ENCODE results near the gene CHIA. TPM values are rescaled to one million over a fixed set of nuclear protein-coding genes. Genes with fewer than 3 reads are reported as not detected.

The CHIA gene
- total RNA-seq, 4 donors from 2014 or later = not detected

DNA sequence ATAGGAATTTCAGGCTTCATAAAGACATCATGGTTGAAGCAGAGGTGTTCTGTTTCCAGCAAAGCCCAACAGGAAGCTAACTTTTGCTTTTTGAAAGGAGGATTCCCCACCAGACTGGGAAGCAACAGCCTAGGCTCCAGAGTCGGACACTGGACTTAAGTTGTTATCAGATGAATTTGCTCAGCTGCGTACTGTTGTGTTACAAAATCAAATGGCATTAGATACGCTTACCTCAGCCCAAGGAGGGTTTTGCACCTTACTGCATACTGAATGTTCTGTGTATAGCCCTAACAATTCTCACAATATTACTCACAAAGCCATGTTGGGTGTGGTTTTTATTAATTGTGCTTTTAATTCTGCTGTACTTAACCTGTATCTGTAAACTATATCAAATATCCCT, 547 bp upstream of the CHIA start:
- TF ChIP-seq, protein P1, sequence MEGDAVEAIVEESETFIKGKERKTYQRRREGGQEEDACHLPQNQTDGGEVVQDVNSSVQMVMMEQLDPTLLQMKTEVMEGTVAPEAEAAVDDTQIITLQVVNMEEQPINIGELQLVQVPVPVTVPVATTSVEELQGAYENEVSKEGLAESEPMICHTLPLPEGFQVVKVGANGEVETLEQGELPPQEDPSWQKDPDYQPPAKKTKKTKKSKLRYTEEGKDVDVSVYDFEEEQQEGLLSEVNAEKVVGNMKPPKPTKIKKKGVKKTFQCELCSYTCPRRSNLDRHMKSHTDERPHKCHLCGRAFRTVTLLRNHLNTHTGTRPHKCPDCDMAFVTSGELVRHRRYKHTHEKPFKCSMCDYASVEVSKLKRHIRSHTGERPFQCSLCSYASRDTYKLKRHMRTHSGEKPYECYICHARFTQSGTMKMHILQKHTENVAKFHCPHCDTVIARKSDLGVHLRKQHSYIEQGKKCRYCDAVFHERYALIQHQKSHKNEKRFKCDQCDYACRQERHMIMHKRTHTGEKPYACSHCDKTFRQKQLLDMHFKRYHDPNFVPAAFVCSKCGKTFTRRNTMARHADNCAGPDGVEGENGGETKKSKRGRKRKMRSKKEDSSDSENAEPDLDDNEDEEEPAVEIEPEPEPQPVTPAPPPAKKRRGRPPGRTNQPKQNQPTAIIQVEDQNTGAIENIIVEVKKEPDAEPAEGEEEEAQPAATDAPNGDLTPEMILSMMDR (IDR thresholded peaks at IDR 0.05) = no peak
- no peak for TF ChIP-seq EP300 (IDR thresholded peaks at IDR 0.05)
- TF ChIP-seq POLR2A (IDR thresholded peaks at IDR 0.05) = no peak
- no peak for DNase-seq (ENCODE audit: low spot score in 2 of 2)
- Histone ChIP-seq H3K27me3 (no peaks in the 10 kb centered on the region), H3K4me1 (no peaks in the 10 kb centered on the region), H3K9me3 (no peaks in the 10 kb centered on the region), H3K4me3 (no peak overlapping the region), H3K27ac (no peak overlapping the region), H3K36me3 (no peaks in the 10 kb centered on the region)
- 56 to 62% methylated on average over 3 of the region's 3 CpGs for WGBS, 2 donors

DNA sequence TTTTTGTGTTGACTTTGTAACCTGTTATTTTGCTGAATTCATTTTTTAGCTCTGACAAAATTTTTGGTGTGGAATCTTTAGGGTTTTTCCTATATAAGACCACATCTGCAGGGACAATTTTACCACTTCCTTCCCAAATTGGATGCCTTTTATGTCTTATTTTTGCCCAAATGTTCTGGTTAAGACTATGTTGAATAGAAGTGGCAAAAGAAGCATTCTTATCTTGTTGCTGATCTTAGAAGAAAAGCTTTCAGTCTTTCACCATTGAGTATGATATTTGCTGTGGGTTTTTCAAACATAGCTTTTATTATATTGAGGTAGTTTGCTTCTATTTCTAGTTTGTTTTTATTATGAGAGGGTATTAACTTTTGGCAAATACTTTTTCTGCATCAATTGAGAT, 3.7 kb downstream of the CHIA start:
- DNase-seq (ENCODE audit: low spot score in 2 of 2) = no peak
- Histone ChIP-seq H3K36me3 (no peaks in the 10 kb centered on the region), H3K4me1 (no peaks in the 10 kb centered on the region), H3K27me3 (no peaks in the 10 kb centered on the region), H3K4me3 (no peak overlapping the region), H3K9me3 (peaks cover 0 to 11% (median 0%) of the 10 kb centered on the region in 4 donors), H3K27ac (no peak overlapping the region)
- TF ChIP-seq POLR2A (IDR thresholded peaks at IDR 0.05) (no peak), EP300 (IDR thresholded peaks at IDR 0.05) (no peak)
- TF ChIP-seq, protein P1 (IDR thresholded peaks at IDR 0.05) = no peak

DNA sequence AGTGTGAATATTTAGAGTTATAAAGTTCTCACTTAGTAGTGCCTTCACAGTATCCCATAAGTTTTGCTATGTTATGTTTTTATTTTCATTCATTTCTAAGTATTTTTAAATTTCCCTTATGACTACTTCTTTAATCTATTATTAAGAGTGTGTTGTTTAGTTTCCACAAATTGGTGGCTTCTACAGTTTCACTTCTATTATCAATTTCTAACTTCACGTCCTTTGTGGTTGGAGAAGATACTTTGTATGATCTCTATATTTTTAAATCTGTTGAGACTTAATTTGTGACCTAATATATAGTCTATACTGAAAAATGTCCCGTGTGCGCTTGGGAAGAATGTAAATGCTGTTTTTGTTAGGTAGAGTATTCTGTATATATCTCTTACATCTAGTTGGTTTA, 11.7 kb downstream of the CHIA start:
- Histone ChIP-seq H3K4me1 (no peaks in the 10 kb centered on the region), H3K4me3 (no peak overlapping the region), H3K36me3 (no peaks in the 10 kb centered on the region), H3K9me3 (peaks cover 0 to 38% (median 0%) of the 10 kb centered on the region in 4 donors), H3K27ac (no peak overlapping the region), H3K27me3 (no peaks in the 10 kb centered on the region)
- TF ChIP-seq, protein P1 (IDR thresholded peaks at IDR 0.05) = no peak
- TF ChIP-seq POLR2A (IDR thresholded peaks at IDR 0.05) = no peak
- no peak for TF ChIP-seq EP300 (IDR thresholded peaks at IDR 0.05)
- WGBS, 2 donors = 77 to 87% methylated on average over 3 of the region's 3 CpGs
- DNase-seq (ENCODE audit: low spot score in 2 of 2) = no peak

DNA sequence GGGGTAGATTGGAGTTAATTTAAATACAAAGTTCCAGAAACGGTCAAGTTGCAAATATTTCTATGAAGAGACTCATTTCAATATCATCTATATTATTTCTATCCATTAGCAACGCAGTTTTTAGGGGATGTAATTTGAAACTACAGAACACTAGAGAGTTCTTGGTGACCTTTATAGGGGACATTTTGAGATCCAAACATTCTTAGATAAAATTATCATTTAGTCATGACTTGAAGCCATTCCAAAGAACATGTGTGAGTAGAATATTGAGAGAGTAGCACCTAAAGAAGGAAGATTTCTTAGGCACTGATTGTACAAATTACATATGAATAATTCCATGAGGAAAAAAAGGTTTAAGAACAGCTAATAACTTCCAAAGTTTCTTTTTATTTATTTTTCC, 19.0 kb downstream of the CHIA start:
- Histone ChIP-seq H3K36me3 (no peaks in the 10 kb centered on the region), H3K27ac (no peak overlapping the region), H3K4me3 (no peak overlapping the region), H3K9me3 (peaks cover 0 to 7% (median 0%) of the 10 kb centered on the region in 4 donors), H3K27me3 (no peaks in the 10 kb centered on the region), H3K4me1 (no peaks in the 10 kb centered on the region)
- TF ChIP-seq POLR2A (IDR thresholded peaks at IDR 0.05) (no peak), EP300 (IDR thresholded peaks at IDR 0.05) (no peak)
- TF ChIP-seq, protein P1 (IDR thresholded peaks at IDR 0.05) = no peak
- WGBS, 2 donors = 34 to 42% methylated on average over 2 of the region's 2 CpGs
- no peak for DNase-seq (ENCODE audit: low spot score in 2 of 2)

DNA sequence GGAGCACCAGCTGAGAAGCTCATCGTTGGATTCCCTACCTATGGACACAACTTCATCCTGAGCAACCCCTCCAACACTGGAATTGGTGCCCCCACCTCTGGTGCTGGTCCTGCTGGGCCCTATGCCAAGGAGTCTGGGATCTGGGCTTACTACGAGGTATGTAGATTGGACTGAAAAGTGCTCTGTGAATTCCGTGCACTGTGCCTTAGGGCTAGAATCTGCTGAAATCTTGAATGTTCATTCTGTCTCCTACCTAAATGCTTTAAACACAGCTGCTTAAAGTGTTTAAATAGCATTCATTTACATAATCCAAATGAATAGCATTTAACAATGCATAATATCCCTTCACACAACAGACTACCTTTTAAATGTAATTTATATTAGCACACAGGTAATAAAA, 27.9 kb downstream of the CHIA start:
- TF ChIP-seq, protein P1 (IDR thresholded peaks at IDR 0.05) = no peak
- TF ChIP-seq EP300 (IDR thresholded peaks at IDR 0.05) = no peak
- TF ChIP-seq POLR2A (IDR thresholded peaks at IDR 0.05) = no peak
- no peak for DNase-seq (ENCODE audit: low spot score in 2 of 2)
- H3K4me1 ChIP-seq = no peaks in the 10 kb centered on the region
- no peaks in the 10 kb centered on the region for H3K36me3 ChIP-seq
- H3K4me3 ChIP-seq = no peak overlapping the region
- no peak overlapping the region for H3K27ac ChIP-seq
- WGBS, 2 donors = 69% methylated on average over 3 of the region's 3 CpGs
- no peaks in the 10 kb centered on the region for H3K9me3 ChIP-seq
- no peaks in the 10 kb centered on the region for H3K27me3 ChIP-seq

Measured in tibial nerve (tissue), 4 donors.